Activated naive CD4-positive, alpha-beta T cell treated with anti-CD3 and anti-CD28 coated beads for 36 hours (primary cell): ENCODE measurements around the gene PTPN2. TPM values are rescaled to one million over a fixed set of nuclear protein-coding genes. Genes with fewer than 3 reads are reported as not detected.

Source experiments
- CTCF ChIA-PET: fragments of 350-600 bp; sonication (Branson Sonifier 250); formaldehyde crosslinking; loops from one replicate; lab custom pipeline; 2021; ENCODE audit warnings: antibody characterized with exemption; lab: Charles Lee
- DNase-seq: peaks from one replicate; pipeline ENCODE4 v3.0.0-alpha.2; 2020
- H3K27ac Mint-ChIP-seq: one replicate; pipeline ENCODE4 v1.8.0; 2021; ENCODE audit warnings: mild to moderate bottlenecking, mixed read lengths
- H3K27me3 Mint-ChIP-seq: one replicate; pipeline ENCODE4 v1.8.0; 2021; ENCODE audit warnings: low read depth, mixed read lengths
- H3K36me3 Mint-ChIP-seq: one replicate; pipeline ENCODE4 v1.8.0; 2021; ENCODE audit warnings: low read depth, mixed read lengths
- H3K4me1 Mint-ChIP-seq: one replicate; pipeline ENCODE4 v1.8.0; 2021; ENCODE audit warnings: low read depth, mixed read lengths
- H3K4me3 Mint-ChIP-seq: one replicate; pipeline ENCODE4 v1.8.0; 2021; ENCODE audit warnings: mild to moderate bottlenecking, moderate library complexity, mixed read lengths
- H3K9me3 Mint-ChIP-seq: one replicate; pipeline ENCODE4 v1.8.0; 2021; ENCODE audit warnings: mixed read lengths
- intact Hi-C: fragments of 100-400 bp; cut with micrococcal nuclease; formaldehyde crosslinking; loops from one replicate; pipeline ENCODE4 v1.15.1; 2023
- total RNA-seq, 2 experiments: library from RNA; stranded (reverse); gene quantifications; one replicate each; pipeline ENCODE4 v1.2.3, GENCODE V29; 2021

The PTPN2 gene
- total RNA-seq, 2 experiments from 2014 or later: 68.5 to 71.8 TPM

DNA sequence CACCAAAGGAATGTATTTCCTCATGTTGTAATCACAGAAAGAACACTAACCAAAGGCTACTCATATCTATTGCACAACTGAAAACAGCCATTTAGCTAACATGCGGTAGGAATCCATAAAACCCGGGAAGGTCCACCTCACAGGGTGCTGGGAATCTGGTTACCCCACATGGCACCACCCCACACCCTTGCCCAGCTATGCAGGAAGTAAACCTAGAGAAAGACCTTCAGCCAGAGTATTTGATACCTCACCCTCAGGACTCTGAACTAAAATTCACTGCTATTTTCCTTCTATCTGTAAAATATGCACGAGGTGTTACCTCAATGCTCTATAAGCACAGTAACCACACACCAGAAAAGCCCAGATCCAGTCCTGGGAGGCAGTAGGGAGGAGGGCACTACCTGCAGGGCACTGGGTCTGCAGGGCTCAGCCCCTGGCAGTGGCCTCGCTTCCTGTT lies 45.8 kb downstream of the PTPN2 start:
- no peaks in the 10 kb centered on the region for H3K9me3 Mint-ChIP-seq
- peaks cover 52% of the 10 kb centered on the region for H3K4me1 Mint-ChIP-seq
- peak overlapping the region; percentile 46 for H3K4me3 Mint-ChIP-seq
- H3K27me3 Mint-ChIP-seq: no peaks in the 10 kb centered on the region
- no peak for DNase-seq
- intact Hi-C loops: loop anchor here (2.0 to 5.0 kb wide), 5 partner anchors 13 to 599 kb away; partner anchors contain the start of genes CEP76 and PSMG2
- H3K36me3 Mint-ChIP-seq: peaks cover 31% of the 10 kb centered on the region
- CTCF ChIA-PET: no interaction called here
- H3K27ac Mint-ChIP-seq: peak overlapping the region; percentile 84

DNA sequence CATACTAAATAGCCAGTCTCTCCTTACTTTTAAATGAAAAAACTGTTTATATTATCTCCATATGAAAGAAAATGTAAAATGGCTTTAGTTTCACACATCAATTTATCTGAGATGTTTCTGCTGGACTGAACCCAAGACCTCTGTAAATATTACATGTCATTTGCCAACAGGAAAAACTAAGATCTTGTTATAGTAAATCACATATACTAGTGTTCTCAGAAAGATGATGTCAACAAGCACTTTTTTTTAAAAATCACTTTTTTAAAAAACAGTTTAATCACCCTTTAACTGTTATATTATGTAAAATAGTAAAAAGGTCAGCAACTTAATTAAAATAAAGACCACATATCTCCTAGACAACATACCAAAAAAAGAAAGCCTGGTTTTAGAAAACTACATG lies 46.3 kb downstream of the PTPN2 start:
- no peaks in the 10 kb centered on the region for H3K27me3 Mint-ChIP-seq
- CTCF ChIA-PET: no interaction called here
- no peak overlapping the region for H3K4me3 Mint-ChIP-seq
- intact Hi-C loops: loop anchor here (2.0 to 5.0 kb wide), 5 partner anchors 13 to 600 kb away; partner anchors contain the start of genes CEP76 and PSMG2
- no peak for DNase-seq
- peaks cover 35% of the 10 kb centered on the region for H3K36me3 Mint-ChIP-seq
- H3K4me1 Mint-ChIP-seq: peaks cover 49% of the 10 kb centered on the region
- peak overlapping the region; percentile 84 for H3K27ac Mint-ChIP-seq
- no peaks in the 10 kb centered on the region for H3K9me3 Mint-ChIP-seq

DNA sequence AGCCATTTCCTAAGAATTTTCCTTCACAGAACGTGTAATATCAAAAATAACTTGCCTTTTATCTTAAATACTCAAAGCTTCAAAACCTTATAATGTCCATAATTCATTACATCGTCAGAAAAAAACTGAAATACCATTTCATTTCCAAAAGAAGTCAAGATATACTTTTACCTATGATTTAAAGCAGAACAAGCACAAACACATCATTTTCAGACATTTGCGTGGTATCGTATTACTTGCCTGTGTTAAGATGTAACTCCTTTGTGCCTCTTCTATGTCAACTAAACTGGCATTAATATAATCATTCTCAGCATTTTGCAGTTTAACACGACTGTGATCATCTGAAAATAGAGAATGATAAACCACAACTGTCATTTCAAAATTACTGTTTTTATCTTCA lies 47.5 kb downstream of the PTPN2 start:
- Mint-ChIP-seq H3K9me3 (no peaks in the 10 kb centered on the region), H3K27me3 (no peaks in the 10 kb centered on the region), H3K4me3 (no peak overlapping the region), H3K36me3 (peaks cover 35% of the 10 kb centered on the region), H3K27ac (no peak overlapping the region), H3K4me1 (peaks cover 41% of the 10 kb centered on the region)
- no peak for DNase-seq
- CTCF ChIA-PET: no interaction called here
- intact Hi-C loops: loop anchor here (5.0 kb wide), 2 partner anchors 84 to 601 kb away; no protein-coding TSS in a partner anchor

DNA sequence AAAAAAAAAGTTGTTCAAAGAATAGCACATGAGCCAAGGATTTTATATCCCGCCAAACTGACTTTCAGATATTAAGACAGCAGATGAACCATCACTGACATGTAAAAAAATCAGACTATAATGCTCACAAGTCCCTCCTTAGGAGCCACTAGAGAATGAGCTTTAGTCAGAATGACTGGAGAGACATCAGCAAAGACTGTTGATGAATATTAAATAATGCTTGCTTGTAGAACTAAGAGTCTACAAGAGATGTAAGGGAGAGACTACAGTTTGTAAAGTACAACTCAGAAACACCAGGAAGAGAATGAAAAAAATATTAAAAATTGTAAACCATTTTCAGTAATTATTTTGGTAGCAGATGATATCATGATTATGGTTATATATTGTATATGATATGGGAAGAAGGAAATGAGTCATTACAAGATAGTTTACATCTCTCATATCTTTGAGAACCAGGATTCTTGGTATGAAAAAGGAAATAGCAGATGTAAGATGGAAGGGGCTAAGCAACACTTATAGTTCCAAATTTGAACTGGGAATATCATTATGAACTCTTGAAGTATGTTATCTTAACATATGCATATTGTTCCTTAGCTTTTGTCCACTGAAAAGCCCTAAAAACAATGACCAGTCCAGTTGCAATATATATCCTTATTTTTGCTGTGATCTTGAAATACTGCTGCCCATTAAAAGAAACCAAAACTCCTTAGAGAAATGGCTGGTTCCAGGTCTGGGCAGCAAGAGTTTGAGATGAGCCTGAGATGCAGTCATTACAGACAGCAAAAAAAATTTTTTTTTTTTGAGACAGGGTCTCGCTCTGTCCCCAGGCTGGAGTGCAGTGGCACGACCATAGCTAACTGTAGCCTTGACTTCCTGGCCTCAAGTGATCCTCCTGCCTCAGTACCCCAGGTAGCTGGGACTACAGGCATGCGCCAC lies 55.7 kb downstream of the PTPN2 start:
- H3K4me3 Mint-ChIP-seq: no peak overlapping the region
- H3K4me1 Mint-ChIP-seq: peaks cover 25% of the 10 kb centered on the region
- intact Hi-C loops: loop anchor here (1.0 kb wide), 1 partner anchor 11 kb away; no protein-coding TSS in a partner anchor
- peak overlapping the region; percentile 55 for H3K27ac Mint-ChIP-seq
- no peak for DNase-seq
- peaks cover 54% of the 10 kb centered on the region for H3K36me3 Mint-ChIP-seq
- H3K9me3 Mint-ChIP-seq: peaks cover 3% of the 10 kb centered on the region
- no peaks in the 10 kb centered on the region for H3K27me3 Mint-ChIP-seq
- CTCF ChIA-PET: no interaction called here

DNA sequence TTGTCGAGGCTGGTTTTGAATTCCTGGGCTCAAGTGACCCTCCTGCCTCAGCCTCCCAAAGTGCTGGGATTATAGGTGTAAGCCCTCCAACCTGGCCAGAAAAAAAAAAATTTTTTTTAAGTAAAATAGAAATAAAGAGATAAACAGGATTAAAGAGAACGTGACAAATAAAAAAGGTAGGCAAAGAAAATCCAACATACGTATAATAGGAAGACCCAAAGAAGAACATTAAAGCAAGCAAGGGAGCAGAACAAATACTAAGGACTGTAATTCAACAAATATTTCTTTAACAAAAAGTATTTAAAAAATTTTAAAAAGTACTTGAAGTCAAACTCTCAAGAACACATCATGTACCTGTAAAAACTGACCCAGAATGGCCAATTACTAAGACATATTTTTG lies 56.4 kb downstream of the PTPN2 start:
- Mint-ChIP-seq H3K9me3 (peaks cover 3% of the 10 kb centered on the region), H3K4me3 (no peak overlapping the region), H3K36me3 (peaks cover 54% of the 10 kb centered on the region), H3K27ac (peak overlapping the region; percentile 54), H3K4me1 (peaks cover 22% of the 10 kb centered on the region), H3K27me3 (no peaks in the 10 kb centered on the region)
- CTCF ChIA-PET: no interaction called here
- DNase-seq: no peak
- intact Hi-C loops: no loop called here

DNA sequence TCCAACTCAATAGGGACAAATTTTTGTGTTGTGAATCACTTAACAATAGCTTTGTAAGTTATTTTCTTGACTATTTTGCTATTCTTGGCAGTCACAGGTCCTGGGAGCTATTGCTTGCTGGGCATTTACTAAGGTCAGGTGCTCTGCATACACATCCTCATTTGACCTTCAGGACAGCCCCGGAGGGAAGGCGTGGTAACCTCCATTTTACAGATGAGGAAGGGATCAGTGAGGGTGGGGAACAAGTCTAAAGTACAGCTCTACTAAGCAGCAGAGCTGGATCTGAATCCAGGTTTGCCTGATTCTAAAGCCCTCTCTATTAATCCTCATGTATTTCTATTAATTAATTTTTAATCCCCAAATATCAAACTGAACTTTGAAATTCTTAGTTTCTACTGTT lies 58.8 kb downstream of the PTPN2 start:
- Mint-ChIP-seq H3K4me1 (peaks cover 22% of the 10 kb centered on the region), H3K27ac (no peak overlapping the region), H3K27me3 (no peaks in the 10 kb centered on the region), H3K4me3 (no peak overlapping the region), H3K9me3 (peaks cover 3% of the 10 kb centered on the region), H3K36me3 (peaks cover 44% of the 10 kb centered on the region)
- intact Hi-C loops: loop anchor here (2.0 kb wide), 1 partner anchor 14 kb away; no protein-coding TSS in a partner anchor
- no peak for DNase-seq
- CTCF ChIA-PET: no interaction called here

DNA sequence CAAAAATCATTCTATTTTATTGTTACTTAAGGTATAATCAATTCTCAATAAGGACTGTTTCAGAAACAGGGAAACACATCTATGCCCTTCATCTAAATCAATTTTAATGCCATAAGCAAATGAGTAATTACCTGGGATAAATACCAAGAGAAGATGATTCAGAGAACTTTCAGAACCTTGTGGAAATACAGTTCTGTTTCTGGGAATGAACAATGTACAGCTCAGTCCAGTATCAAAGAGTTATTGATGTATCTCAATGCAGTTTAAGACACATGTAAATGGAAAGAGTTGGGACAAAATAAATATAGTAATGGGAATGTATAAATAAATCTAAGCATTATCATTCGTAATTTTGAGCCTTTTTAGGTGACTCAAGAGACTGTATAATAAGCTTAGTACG lies 60.1 kb downstream of the PTPN2 start:
- intact Hi-C loops: loop anchor here (2.0 kb wide), 1 partner anchor 15 kb away; no protein-coding TSS in a partner anchor
- no peak overlapping the region for H3K27ac Mint-ChIP-seq
- peaks cover 33% of the 10 kb centered on the region for H3K36me3 Mint-ChIP-seq
- peaks cover 3% of the 10 kb centered on the region for H3K9me3 Mint-ChIP-seq
- no peak for DNase-seq
- H3K4me3 Mint-ChIP-seq: no peak overlapping the region
- CTCF ChIA-PET: interaction anchor here (0.6 to 1.3 kb wide), 2 partner anchors 9 to 65 kb away, joined by 3 read pairs; no protein-coding TSS in a partner anchor
- H3K4me1 Mint-ChIP-seq: peaks cover 28% of the 10 kb centered on the region
- no peaks in the 10 kb centered on the region for H3K27me3 Mint-ChIP-seq

DNA sequence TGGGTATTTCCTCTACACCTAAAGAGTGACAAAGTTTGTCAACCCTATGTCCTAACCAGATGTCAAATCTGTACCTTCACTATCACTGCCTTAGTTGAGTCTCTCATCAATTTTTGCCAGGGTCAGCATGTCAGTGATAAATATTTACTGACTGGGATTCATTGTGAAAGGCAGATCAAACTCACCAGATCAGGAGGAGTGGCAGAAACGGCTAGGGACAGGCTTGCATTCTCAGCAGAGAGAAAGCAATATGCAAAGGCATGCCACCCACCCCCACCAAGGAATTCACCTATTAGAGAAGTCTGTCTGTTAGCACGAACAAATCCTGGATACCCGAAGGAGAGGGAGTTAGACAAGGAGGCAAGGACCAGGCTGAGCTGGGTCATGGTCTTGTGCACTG lies 62.6 kb downstream of the PTPN2 start:
- Mint-ChIP-seq H3K9me3 (no peaks in the 10 kb centered on the region), H3K27me3 (no peaks in the 10 kb centered on the region), H3K4me3 (no peak overlapping the region), H3K27ac (no peak overlapping the region), H3K4me1 (peaks cover 19% of the 10 kb centered on the region), H3K36me3 (peaks cover 36% of the 10 kb centered on the region)
- DNase-seq: no peak
- intact Hi-C loops: no loop called here
- CTCF ChIA-PET: no interaction called here

DNA sequence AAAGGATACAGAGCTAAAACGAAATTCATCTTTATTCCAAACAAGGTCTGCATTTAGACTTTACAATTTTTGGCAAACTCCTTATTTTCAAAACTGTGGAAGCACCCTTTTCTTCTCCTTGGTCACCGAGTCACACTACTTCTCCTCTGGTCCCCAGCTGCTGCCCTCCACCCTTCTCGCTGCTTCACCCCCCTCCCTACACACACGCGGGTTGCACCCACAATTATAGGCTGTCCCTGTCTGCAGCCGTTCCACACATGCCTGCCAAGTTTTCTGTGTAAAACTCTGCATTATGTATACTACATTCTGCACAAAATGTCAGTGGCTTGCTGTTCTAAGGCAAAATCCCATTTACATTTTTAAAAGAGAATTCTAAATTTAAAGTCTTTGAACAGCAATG lies 63.5 kb downstream of the PTPN2 start:
- CTCF ChIA-PET: no interaction called here
- Mint-ChIP-seq H3K4me3 (no peak overlapping the region), H3K27ac (no peak overlapping the region), H3K4me1 (peaks cover 19% of the 10 kb centered on the region), H3K36me3 (peaks cover 40% of the 10 kb centered on the region), H3K9me3 (no peaks in the 10 kb centered on the region), H3K27me3 (no peaks in the 10 kb centered on the region)
- no peak for DNase-seq
- intact Hi-C loops: no loop called here

DNA sequence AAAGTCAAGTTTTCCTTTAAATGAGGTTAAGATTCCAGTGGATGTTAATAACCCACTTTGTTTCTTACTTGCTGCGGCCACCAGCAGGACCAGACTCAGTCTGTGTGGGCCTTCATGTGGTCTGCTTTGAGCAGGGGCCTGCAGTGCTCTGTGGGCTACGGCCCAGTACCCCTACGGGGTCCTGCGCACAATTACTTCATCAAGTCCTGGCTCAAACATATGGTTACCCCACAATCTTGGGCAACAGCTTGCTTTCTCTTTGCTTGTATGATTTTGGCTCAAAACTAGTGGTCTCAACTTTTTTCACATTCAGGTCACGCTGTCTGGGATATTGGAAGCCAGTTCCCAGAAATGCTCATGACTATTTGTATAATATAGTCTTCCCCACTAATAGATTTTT lies 64.2 kb downstream of the PTPN2 start:
- H3K27me3 Mint-ChIP-seq: no peaks in the 10 kb centered on the region
- H3K27ac Mint-ChIP-seq: no peak overlapping the region
- H3K4me1 Mint-ChIP-seq: peaks cover 19% of the 10 kb centered on the region
- H3K4me3 Mint-ChIP-seq: no peak overlapping the region
- intact Hi-C loops: no loop called here
- H3K9me3 Mint-ChIP-seq: no peaks in the 10 kb centered on the region
- CTCF ChIA-PET: interaction anchor here (0.5 kb wide), 1 partner anchor 276 kb away, joined by 3 read pairs; no protein-coding TSS in a partner anchor
- no peak for DNase-seq
- H3K36me3 Mint-ChIP-seq: peaks cover 39% of the 10 kb centered on the region

DNA sequence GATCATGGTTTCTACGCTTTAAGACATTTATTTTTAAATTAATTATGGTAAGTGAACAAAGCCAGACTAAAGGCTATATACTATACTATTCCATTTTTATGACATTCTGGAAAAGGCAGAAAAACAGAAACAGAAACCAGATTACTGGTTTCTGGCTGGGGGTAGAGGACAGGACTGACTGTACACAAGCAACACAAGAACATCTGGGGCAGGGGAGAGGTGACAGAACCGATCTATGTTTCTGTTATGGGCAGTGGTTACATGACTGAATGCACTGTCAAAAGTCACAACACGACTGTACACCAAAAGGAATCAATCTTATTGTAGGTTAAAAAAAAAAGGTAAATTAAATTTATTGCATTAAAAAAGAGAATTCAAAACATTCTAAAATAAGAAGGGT lies 64.7 kb downstream of the PTPN2 start:
- intact Hi-C loops: no loop called here
- peaks cover 39% of the 10 kb centered on the region for H3K36me3 Mint-ChIP-seq
- peaks cover 16% of the 10 kb centered on the region for H3K4me1 Mint-ChIP-seq
- no peaks in the 10 kb centered on the region for H3K9me3 Mint-ChIP-seq
- no peak overlapping the region for H3K4me3 Mint-ChIP-seq
- no peaks in the 10 kb centered on the region for H3K27me3 Mint-ChIP-seq
- CTCF ChIA-PET: no interaction called here
- DNase-seq: peak; percentile 20
- H3K27ac Mint-ChIP-seq: no peak overlapping the region

DNA sequence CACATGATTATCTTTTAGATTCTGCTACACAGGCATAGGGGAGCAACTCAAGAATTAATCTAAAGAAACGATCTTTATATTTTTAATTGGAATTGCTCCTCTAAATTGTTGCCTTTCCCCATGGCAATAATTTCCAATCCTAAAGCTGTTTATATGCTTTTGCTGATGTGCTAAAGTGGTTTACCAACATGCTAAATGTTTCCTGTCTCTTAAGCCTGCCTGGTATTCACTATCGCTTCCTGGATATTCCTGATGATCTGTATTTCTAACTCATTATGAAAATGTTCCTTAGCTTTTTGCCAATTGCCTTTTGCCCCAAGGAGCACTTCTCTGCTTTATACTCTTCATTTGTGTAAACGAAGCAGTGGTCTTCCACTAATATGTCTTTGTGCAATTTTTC lies 65.8 kb downstream of the PTPN2 start:
- CTCF ChIA-PET: no interaction called here
- H3K9me3 Mint-ChIP-seq: no peaks in the 10 kb centered on the region
- no peaks in the 10 kb centered on the region for H3K27me3 Mint-ChIP-seq
- no peak overlapping the region for H3K4me3 Mint-ChIP-seq
- peaks cover 39% of the 10 kb centered on the region for H3K36me3 Mint-ChIP-seq
- intact Hi-C loops: no loop called here
- no peak overlapping the region for H3K27ac Mint-ChIP-seq
- H3K4me1 Mint-ChIP-seq: peaks cover 10% of the 10 kb centered on the region
- no peak for DNase-seq
